Large intestine (tissue), 3 donors: ENCODE data around the gene ADAMTS17. TPM values are rescaled to one million over a fixed set of nuclear protein-coding genes. Genes with fewer than 3 reads are reported as not detected.

Source experiments
- DNase-seq, 2 donors: peaks; one replicate each; pipeline versions ENCODE4 v3.0.0 to v3.0.0-alpha.2; 2013
- H3K27ac ChIP-seq: one replicate; pipeline ENCODE4 v1.5.1; 2013; ENCODE audit warnings: low read length
- H3K27me3 ChIP-seq: 2 replicates; pipeline ENCODE4 v1.6.1; 2013; ENCODE audit warnings: low read length; ENCODE audit not compliant: control insufficient read depth, insufficient read depth
- H3K36me3 ChIP-seq: 2 replicates; pipeline ENCODE4 v1.6.1; 2013; ENCODE audit warnings: low read length; ENCODE audit not compliant: control insufficient read depth, insufficient read depth
- H3K4me1 ChIP-seq: one replicate; pipeline ENCODE4 v1.6.1; 2013; ENCODE audit warnings: low read length; ENCODE audit not compliant: control insufficient read depth, insufficient read depth
- H3K4me3 ChIP-seq: one replicate; pipeline ENCODE4 v1.5.1; 2013; ENCODE audit warnings: low read length
- H3K9me3 ChIP-seq: one replicate; pipeline ENCODE4 v1.6.1; 2013; ENCODE audit warnings: mild to moderate bottlenecking, low read depth, low read length, moderate library complexity; ENCODE audit not compliant: control insufficient read depth
- WGBS: methylation state at CpG from one replicate; pipeline ENCODE4 v1.1.5; 2013; ENCODE audit warnings: low lambda C conversion rate; ENCODE audit not compliant: insufficient coverage; 5-methylcytosine and 5-hydroxymethylcytosine counted together
- polyA plus RNA-seq: library from polyadenylated mRNA; unstranded; fragments of 120-200 nt; gene quantifications from one replicate; pipeline ENCODE4 v1.2.1, GENCODE V29; 2013

The ADAMTS17 gene
- polyA plus RNA-seq, 1 donor = 3.7 TPM

DNA sequence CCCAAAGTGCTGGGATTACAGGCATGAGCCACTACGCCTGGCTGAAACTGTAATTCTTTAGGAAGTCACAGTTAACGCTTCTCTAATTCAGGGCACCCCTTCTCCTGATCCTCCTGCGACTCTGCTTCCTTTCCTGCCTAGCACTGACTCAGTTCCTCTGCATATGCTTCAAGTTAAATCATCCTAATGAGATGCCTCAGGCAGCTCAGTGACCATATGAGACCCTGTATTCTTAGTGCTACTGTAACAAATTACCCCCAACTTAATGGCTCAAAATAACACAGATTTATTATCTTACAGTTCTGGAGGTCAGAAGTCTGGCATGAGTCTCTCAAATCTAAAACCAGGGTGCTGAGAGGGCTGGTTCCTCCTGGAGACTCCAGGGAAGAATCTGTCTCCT lies 336.8 kb downstream of the ADAMTS17 start:
- no peak overlapping the region for H3K27ac ChIP-seq
- no CpG with 5 or more reads among the region's 3 CpGs for WGBS

DNA sequence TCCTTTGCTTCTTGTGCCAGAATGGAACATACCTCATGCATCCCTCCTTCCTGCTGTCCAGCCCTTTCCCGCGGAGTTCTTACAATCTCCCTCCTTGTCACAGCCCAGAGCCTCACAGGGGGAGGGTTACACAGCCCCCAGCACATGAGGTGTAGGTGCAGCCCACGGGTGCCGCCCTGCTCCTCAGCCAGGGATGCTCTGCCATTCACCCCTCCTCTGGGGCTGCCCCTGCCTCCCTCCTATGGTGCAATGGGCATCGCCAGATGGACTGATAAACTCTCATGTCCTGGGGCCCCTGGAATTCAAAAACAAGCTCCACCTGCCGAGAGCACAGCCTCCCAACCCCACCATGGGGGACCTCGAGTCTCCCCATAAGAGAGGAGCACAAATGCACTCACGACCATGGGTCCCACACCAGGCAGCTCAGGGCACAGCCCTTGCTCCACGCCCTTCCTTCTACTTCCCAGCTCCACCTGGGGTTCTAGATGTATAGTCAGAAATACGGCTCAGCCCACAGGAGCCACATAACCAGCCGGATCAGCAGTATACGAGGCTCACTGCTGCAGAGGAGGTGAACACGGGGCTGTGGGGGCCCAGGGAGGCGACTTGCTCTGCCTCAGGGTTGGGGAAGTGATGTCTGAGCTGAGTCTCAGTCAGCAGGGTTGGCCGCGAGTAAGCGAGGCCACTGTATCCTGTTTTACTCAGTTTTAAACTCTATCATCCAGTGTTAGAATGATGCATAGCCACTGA lies 338.8 kb downstream of the ADAMTS17 start:
- H3K4me1 ChIP-seq = no peaks in the 10 kb centered on the region
- H3K27me3 ChIP-seq = no peaks in the 10 kb centered on the region
- no peak overlapping the region for H3K4me3 ChIP-seq
- H3K36me3 ChIP-seq = no peaks in the 10 kb centered on the region
- no peaks in the 10 kb centered on the region for H3K9me3 ChIP-seq
- DNase-seq = no peak
- no peak overlapping the region for H3K27ac ChIP-seq
- WGBS = no CpG with 5 or more reads among the region's 17 CpGs

More for the DNA sequence above, 336.8 kb downstream of the ADAMTS17 start:
- Histone ChIP-seq H3K27me3 (no peaks in the 10 kb centered on the region), H3K36me3 (no peaks in the 10 kb centered on the region), H3K4me3 (no peak overlapping the region), H3K9me3 (no peaks in the 10 kb centered on the region), H3K4me1 (no peaks in the 10 kb centered on the region)
- DNase-seq = no peak

DNA sequence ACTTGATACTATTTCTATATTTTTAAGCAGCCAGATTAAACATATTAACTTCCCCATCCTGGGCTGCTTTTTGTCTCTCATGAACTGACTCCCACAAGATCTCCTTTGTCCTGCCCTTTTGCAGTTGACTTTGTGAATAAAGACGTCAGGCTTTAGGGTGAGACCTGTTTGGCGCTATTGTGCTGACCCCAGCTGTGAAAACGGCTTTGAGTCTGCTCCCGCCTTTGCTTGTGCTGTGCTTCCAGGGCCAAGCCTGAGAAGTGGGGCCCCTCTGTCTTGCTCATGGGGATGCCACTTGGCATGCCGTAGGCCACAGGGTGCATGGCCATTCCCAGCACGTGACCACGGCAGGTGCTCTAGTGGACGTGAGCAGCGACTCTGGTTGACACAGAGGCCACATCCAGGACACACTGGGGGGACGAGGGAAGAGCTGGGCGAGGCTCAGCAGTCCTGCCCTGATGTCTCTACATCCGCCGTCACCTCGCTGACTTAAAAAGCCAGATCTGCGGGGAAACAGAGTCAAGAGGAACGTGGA lies 339.6 kb downstream of the ADAMTS17 start:
- H3K27ac ChIP-seq = no peak overlapping the region
- H3K27me3 ChIP-seq = no peaks in the 10 kb centered on the region
- no peaks in the 10 kb centered on the region for H3K9me3 ChIP-seq
- H3K4me3 ChIP-seq = no peak overlapping the region
- no peak for DNase-seq
- H3K36me3 ChIP-seq = no peaks in the 10 kb centered on the region
- no peaks in the 10 kb centered on the region for H3K4me1 ChIP-seq
- 100% methylated on average over 1 of the region's 16 CpGs for WGBS

DNA sequence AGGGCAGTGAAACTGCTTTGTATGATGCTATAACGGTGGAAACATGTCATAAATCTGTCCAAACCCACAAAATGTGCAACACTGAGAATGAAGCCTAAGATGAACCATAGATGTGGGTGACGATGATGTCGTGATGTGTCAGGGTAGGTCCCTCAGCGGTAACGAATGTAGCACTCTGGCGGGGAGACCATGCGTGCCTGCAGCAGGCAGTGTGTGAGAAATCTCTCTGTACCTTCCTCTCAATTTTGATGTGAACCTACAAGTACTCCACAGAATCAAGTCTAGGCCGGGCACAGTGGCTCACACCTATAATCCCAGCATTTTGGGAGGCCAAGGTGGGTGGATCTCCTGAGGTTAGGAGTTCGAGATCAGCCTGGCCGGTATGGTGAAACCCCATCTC lies 340.4 kb downstream of the ADAMTS17 start:
- H3K4me3 ChIP-seq = no peak overlapping the region
- no peaks in the 10 kb centered on the region for H3K4me1 ChIP-seq
- H3K27me3 ChIP-seq = no peaks in the 10 kb centered on the region
- H3K27ac ChIP-seq = no peak overlapping the region
- no peaks in the 10 kb centered on the region for H3K9me3 ChIP-seq
- no peak for DNase-seq
- 100% methylated on average over 3 of the region's 10 CpGs for WGBS
- no peaks in the 10 kb centered on the region for H3K36me3 ChIP-seq

DNA sequence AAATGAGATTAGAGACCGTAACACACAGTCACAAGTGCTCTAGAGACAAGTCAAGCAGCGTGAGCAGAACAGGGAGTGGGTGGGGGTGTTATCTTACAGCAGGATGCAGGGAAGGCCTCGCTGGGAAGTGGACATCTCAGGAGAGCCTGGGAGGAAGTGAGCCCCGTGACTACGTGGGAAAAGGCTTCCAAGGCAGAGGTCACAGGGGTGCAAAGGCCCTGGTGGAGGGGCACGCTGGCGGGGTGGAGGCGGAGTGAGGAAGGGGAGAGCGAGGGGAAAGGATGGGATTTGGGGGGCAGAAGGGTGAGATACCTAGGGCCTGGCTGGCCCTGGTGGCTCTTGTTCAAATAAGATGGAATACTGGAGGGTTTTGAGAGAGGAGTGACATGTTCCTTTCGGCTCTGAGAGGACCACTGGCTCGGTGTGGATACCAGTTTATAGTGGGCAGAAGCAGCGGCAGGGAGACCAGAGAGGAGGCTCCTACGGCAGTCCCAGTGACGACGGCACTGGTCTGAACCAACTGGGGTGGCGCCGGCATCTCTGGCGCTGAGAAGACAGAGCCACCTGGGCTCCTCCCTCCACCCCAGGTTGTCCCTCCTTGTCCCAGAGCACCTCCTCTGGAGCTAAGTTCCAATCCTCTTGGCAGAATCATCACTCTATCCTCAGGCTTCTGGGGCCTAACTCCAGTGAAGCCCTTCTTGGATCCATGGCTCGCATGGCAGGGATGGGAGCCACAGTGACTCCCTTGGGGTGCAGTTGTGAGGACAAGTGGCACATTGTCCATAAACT lies 342.3 kb downstream of the ADAMTS17 start:
- H3K4me1 ChIP-seq = no peaks in the 10 kb centered on the region
- no CpG with 5 or more reads among the region's 19 CpGs for WGBS
- no peaks in the 10 kb centered on the region for H3K9me3 ChIP-seq
- DNase-seq = no peak
- H3K36me3 ChIP-seq = no peaks in the 10 kb centered on the region
- H3K27ac ChIP-seq = no peak overlapping the region
- no peak overlapping the region for H3K4me3 ChIP-seq
- H3K27me3 ChIP-seq = no peaks in the 10 kb centered on the region

DNA sequence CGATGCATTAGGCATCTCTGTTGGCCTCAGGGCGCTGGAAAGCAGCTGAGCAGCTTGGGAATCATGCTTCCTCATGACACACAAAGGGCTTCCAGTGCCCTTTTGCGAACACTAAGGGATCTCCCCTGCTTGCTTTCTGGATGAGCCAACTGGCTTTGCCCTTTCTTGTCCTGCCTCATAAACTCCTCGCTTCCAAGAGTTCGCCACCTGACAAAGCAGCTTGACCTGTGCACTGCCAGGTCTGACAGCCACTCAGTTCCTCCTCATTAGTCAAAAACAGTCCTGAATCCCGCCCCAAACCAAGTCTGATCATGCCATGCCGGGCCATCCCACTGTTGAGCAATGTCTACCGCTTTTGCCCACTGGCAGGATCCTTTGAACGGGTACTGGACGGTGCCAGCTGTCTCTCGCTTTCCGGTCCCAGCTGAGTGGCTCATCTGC lies 343.1 kb downstream of the ADAMTS17 start:
- Histone ChIP-seq H3K27me3 (no peaks in the 10 kb centered on the region), H3K4me3 (no peak overlapping the region), H3K9me3 (no peaks in the 10 kb centered on the region), H3K4me1 (no peaks in the 10 kb centered on the region), H3K27ac (no peak overlapping the region), H3K36me3 (no peaks in the 10 kb centered on the region)
- 100% methylated on average over 1 of the region's 12 CpGs for WGBS
- no peak for DNase-seq

DNA sequence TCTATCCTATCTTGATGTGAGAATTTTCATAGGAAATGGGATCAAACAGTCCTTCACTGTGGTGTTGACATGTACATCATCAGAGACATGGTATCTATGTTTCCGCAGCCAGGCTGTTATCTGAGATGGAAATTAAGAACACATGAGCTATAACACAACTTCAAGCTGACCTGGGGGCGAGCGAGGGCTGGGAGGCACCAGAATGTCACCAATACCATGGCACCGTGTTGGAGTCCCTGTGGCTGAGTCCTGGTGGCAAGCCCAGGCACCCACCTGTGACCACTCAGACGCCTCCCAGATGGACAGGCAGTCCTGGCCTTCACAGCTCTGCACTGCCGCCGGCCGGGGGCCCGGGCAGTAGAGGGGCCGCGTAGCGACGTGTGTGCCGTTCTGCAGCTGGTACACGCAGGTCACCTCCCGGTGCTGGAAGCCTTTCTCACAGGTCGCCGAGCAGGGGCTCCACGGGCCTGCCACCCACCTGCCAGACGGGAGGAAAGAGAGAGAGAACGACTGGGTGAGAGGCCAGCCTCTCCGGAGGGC lies 344.6 kb downstream of the ADAMTS17 start:
- no peak overlapping the region for H3K4me3 ChIP-seq
- DNase-seq = no peak
- no peaks in the 10 kb centered on the region for H3K4me1 ChIP-seq
- H3K27me3 ChIP-seq = no peaks in the 10 kb centered on the region
- H3K36me3 ChIP-seq = no peaks in the 10 kb centered on the region
- no CpG with 5 or more reads among the region's 22 CpGs for WGBS
- H3K9me3 ChIP-seq = no peaks in the 10 kb centered on the region
- H3K27ac ChIP-seq = no peak overlapping the region

DNA sequence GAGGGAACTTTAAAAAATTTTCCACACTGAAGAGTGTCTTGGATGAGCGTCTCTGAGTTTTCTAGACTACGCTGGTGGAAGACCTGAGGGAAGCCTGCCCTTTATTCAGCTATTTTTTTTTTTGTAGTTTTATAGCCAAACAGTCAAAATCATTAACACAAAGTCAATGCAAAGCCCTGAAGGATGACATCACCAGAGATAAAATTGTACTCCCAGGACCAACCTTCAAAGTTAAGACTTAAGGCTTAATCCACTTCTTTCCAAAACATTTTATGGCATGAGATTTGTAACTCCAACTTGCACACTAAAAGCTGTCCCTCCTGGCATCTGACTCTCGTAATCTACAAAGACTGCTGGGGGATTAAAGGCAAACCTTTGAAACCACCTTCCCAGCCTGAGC lies 345.1 kb downstream of the ADAMTS17 start:
- H3K4me3 ChIP-seq = no peak overlapping the region
- no peaks in the 10 kb centered on the region for H3K36me3 ChIP-seq
- no peaks in the 10 kb centered on the region for H3K4me1 ChIP-seq
- H3K27ac ChIP-seq = no peak overlapping the region
- DNase-seq = no peak
- H3K27me3 ChIP-seq = no peaks in the 10 kb centered on the region
- no peaks in the 10 kb centered on the region for H3K9me3 ChIP-seq
- no CpG with 5 or more reads among the region's 3 CpGs for WGBS

DNA sequence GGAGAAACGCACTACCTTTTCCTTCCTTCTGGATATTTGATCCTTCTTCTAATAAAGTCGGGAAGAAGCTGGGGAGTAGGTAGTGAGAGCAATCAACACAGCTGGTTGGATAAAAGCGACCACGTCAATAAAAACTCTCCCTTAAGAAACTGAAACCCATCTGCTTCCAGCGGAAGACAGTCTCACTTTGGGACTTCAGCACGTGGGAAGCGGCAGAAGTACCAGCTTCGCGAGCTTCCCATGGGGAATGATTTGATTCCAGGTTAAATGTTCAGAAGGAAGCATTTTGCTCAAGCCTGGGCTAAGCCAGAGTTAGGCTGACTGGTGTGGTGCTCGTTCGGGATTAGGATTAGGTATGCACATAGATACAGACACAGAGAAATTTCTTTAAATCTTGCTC lies 346.2 kb downstream of the ADAMTS17 start:
- Histone ChIP-seq H3K36me3 (no peaks in the 10 kb centered on the region), H3K27ac (no peak overlapping the region), H3K9me3 (no peaks in the 10 kb centered on the region), H3K4me1 (no peaks in the 10 kb centered on the region), H3K27me3 (no peaks in the 10 kb centered on the region), H3K4me3 (no peak overlapping the region)
- DNase-seq = no peak
- no CpG with 5 or more reads among the region's 11 CpGs for WGBS

DNA sequence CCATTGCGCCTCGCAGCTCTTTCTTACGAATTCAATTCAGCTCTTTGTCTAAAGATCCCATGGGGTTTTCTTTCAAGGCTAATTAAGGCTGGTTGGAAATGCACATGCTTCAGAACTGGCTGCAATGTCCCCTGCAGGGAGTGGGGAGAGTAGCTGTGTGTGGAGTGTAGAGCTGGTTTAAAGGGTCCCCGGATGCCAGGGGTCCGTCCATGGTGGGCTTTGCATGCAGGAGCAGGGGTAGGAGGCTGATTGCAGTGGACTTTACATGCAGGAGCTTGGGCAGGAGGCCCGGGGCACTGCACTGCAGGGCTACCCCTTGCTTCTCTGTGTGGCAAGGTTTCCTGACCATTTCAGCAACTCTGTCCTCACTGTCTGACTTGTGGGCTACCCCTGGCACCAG lies 346.9 kb downstream of the ADAMTS17 start:
- Histone ChIP-seq H3K27ac (no peak overlapping the region), H3K27me3 (no peaks in the 10 kb centered on the region), H3K4me3 (no peak overlapping the region), H3K9me3 (no peaks in the 10 kb centered on the region), H3K4me1 (no peaks in the 10 kb centered on the region), H3K36me3 (no peaks in the 10 kb centered on the region)
- WGBS = no CpG with 5 or more reads among the region's 6 CpGs
- no peak for DNase-seq
